ENCODE results near the gene ABCA7. TPM values are rescaled to one million over a fixed set of nuclear protein-coding genes. Genes with fewer than 3 reads are reported as not detected.
A peak's percentile ranks its signal among the peaks of the same experiment; 100 is the strongest.

ABCA7 gene
- total and polyA plus RNA-seq, 3 experiments from 2014 or later, result 14.1 to 39.5 (median 33.8) TPM

- Mint-ChIP-seq H3K27me3 (no peaks in the 10 kb centered on the region), H3K27ac (no peak overlapping the region)
Observed at GRCh38 chr19:1011831-1012333, 28.0 kb upstream of the ABCA7 start.

GRCh38 chr19:1012334-1012733, 27.6 kb upstream of the ABCA7 start:
- no peak for DNase-seq

More at GRCh38 chr19:1011831-1012333, 28.0 kb upstream of the ABCA7 start:
- H3K4me1 Mint-ChIP-seq, result peaks cover 2 to 18% (median 5%) of the 10 kb centered on the region in 3 donors
- no peaks in the 10 kb centered on the region for H3K9me3 Mint-ChIP-seq
- ChIA-PET POLR2A (no interaction called here), CTCF (no interaction called here)
- no peak for DNase-seq
- H3K4me1 ChIP-seq (ENCODE audit: insufficient read depth, low read length), result peaks cover 13% of the 10 kb centered on the region
- no peak overlapping the region for H3K4me3 Mint-ChIP-seq
- no peak overlapping the region for H3K27ac ChIP-seq (ENCODE audit: low read depth, low read length)
- no peaks in the 10 kb centered on the region for H3K36me3 ChIP-seq (ENCODE audit: insufficient read depth, low read length)
- H3K36me3 Mint-ChIP-seq, result peaks cover 0 to 36% (median 0%) of the 10 kb centered on the region in 3 donors
- no peaks in the 10 kb centered on the region for H3K27me3 ChIP-seq (ENCODE audit: insufficient read depth, low read length, poor library complexity, severe bottlenecking)
- H3K4me3 ChIP-seq (ENCODE audit: low read length), result no peak overlapping the region
- no peaks in the 10 kb centered on the region for H3K9me3 ChIP-seq (ENCODE audit: low read length)

GRCh38 chr19:1013218-1013617, 26.7 kb upstream of the ABCA7 start:
- CTCF ChIA-PET, result no interaction called here
- H3K27me3 Mint-ChIP-seq, result no peaks in the 10 kb centered on the region

More at GRCh38 chr19:1012334-1012733, 27.6 kb upstream of the ABCA7 start:
- Histone ChIP-seq H3K4me3 (ENCODE audit: low read length) (no peak overlapping the region), H3K4me1 (ENCODE audit: insufficient read depth, low read length) (peaks cover 17% of the 10 kb centered on the region), H3K9me3 (ENCODE audit: low read length) (no peaks in the 10 kb centered on the region), H3K36me3 (ENCODE audit: insufficient read depth, low read length) (no peaks in the 10 kb centered on the region), H3K27me3 (ENCODE audit: insufficient read depth, low read length, poor library complexity, severe bottlenecking) (no peaks in the 10 kb centered on the region), H3K27ac (ENCODE audit: low read depth, low read length) (no peak overlapping the region)
- CTCF ChIA-PET, result no interaction called here
- H3K27ac Mint-ChIP-seq, result no peak overlapping the region
- H3K36me3 Mint-ChIP-seq, result peaks cover 0 to 37% (median 0%) of the 10 kb centered on the region in 3 donors
- no peak overlapping the region for H3K4me3 Mint-ChIP-seq
- POLR2A ChIA-PET, result interaction anchor here (1.1 kb wide), 1 partner anchor 15 kb away, joined by 3 read pairs; no protein-coding TSS in a partner anchor
- no peaks in the 10 kb centered on the region for H3K27me3 Mint-ChIP-seq
- no peaks in the 10 kb centered on the region for H3K9me3 Mint-ChIP-seq
- peaks cover 6 to 22% (median 9%) of the 10 kb centered on the region in 3 donors for H3K4me1 Mint-ChIP-seq

GRCh38 chr19:1014161-1015060, 25.5 kb upstream of the ABCA7 start:
- H3K9me3 ChIP-seq (ENCODE audit: low read length), result no peaks in the 10 kb centered on the region
- H3K4me1 ChIP-seq (ENCODE audit: insufficient read depth, low read length), result peaks cover 38% of the 10 kb centered on the region
- CTCF ChIA-PET, result no interaction called here
- no peaks in the 10 kb centered on the region for H3K27me3 ChIP-seq (ENCODE audit: insufficient read depth, low read length, poor library complexity, severe bottlenecking)
- H3K4me3 ChIP-seq (ENCODE audit: low read length), result no peak overlapping the region
- Mint-ChIP-seq H3K27ac (peak overlapping the region in 1 of 8 donors; percentile 71), H3K27me3 (no peaks in the 10 kb centered on the region), H3K9me3 (no peaks in the 10 kb centered on the region), H3K4me1 (peaks cover 16 to 43% (median 24%) of the 10 kb centered on the region in 3 donors), H3K36me3 (peaks cover 0 to 39% (median 0%) of the 10 kb centered on the region in 3 donors), H3K4me3 (no peak overlapping the region)
- no peak overlapping the region for H3K27ac ChIP-seq (ENCODE audit: low read depth, low read length)
- POLR2A ChIA-PET, result interaction anchor here (0.6 to 1.2 kb wide), 3 partner anchors 18 to 42 kb away, joined by 3 to 5 read pairs (median 3); partner anchors contain the start of gene WDR18
- DNase-seq, result no peak
- peaks cover 5% of the 10 kb centered on the region for H3K36me3 ChIP-seq (ENCODE audit: insufficient read depth, low read length)

More at GRCh38 chr19:1013218-1013617, 26.7 kb upstream of the ABCA7 start:
- Histone ChIP-seq H3K9me3 (ENCODE audit: low read length) (no peaks in the 10 kb centered on the region), H3K4me1 (ENCODE audit: insufficient read depth, low read length) (peaks cover 26% of the 10 kb centered on the region), H3K27ac (ENCODE audit: low read depth, low read length) (no peak overlapping the region), H3K27me3 (ENCODE audit: insufficient read depth, low read length, poor library complexity, severe bottlenecking) (no peaks in the 10 kb centered on the region), H3K4me3 (ENCODE audit: low read length) (no peak overlapping the region), H3K36me3 (ENCODE audit: insufficient read depth, low read length) (peaks cover 5% of the 10 kb centered on the region)
- Mint-ChIP-seq H3K4me3 (no peak overlapping the region), H3K27ac (peak overlapping the region in 1 of 8 donors; percentile 39), H3K4me1 (peaks cover 14 to 31% (median 15%) of the 10 kb centered on the region in 3 donors), H3K9me3 (no peaks in the 10 kb centered on the region), H3K36me3 (peaks cover 0 to 38% (median 0%) of the 10 kb centered on the region in 3 donors)
- POLR2A ChIA-PET, result interaction anchor here (1.0 to 1.1 kb wide), 2 partner anchors 8 to 14 kb away, joined by 3 read pairs; partner anchors contain the start of gene RNU6-2
- no peak for DNase-seq

GRCh38 chr19:1015061-1015781, 24.7 kb upstream of the ABCA7 start:
- POLR2A ChIA-PET, result interaction anchor here (1.0 to 1.2 kb wide), 2 partner anchors 19 to 31 kb away, joined by 3 read pairs; partner anchors contain the start of gene WDR18
- no peak for DNase-seq
- CTCF ChIA-PET, result interaction anchor here (0.7 to 1.4 kb wide), 2 partner anchors 8 to 14 kb away, joined by 3 read pairs; no protein-coding TSS in a partner anchor
- H3K36me3 ChIP-seq (ENCODE audit: insufficient read depth, low read length), result peaks cover 5% of the 10 kb centered on the region
- Mint-ChIP-seq H3K9me3 (no peaks in the 10 kb centered on the region), H3K4me1 (peaks cover 18 to 51% (median 30%) of the 10 kb centered on the region in 3 donors), H3K27ac (peak overlapping the region in 4 of 8 donors; percentile 17 to 54 (median 42)), H3K36me3 (peaks cover 0 to 39% (median 0%) of the 10 kb centered on the region in 3 donors), H3K4me3 (no peak overlapping the region), H3K27me3 (no peaks in the 10 kb centered on the region)
- H3K27ac ChIP-seq (ENCODE audit: low read depth, low read length), result no peak overlapping the region
- no peaks in the 10 kb centered on the region for H3K27me3 ChIP-seq (ENCODE audit: insufficient read depth, low read length, poor library complexity, severe bottlenecking)
- H3K4me3 ChIP-seq (ENCODE audit: low read length), result no peak overlapping the region
- peaks cover 46% of the 10 kb centered on the region for H3K4me1 ChIP-seq (ENCODE audit: insufficient read depth, low read length)
- no peaks in the 10 kb centered on the region for H3K9me3 ChIP-seq (ENCODE audit: low read length)

- Histone ChIP-seq H3K36me3 (ENCODE audit: insufficient read depth, low read length) (peaks cover 5% of the 10 kb centered on the region), H3K4me1 (ENCODE audit: insufficient read depth, low read length) (peaks cover 46% of the 10 kb centered on the region), H3K27ac (ENCODE audit: low read depth, low read length) (no peak overlapping the region), H3K27me3 (ENCODE audit: insufficient read depth, low read length, poor library complexity, severe bottlenecking) (no peaks in the 10 kb centered on the region), H3K9me3 (ENCODE audit: low read length) (no peaks in the 10 kb centered on the region), H3K4me3 (ENCODE audit: low read length) (no peak overlapping the region)
- H3K4me3 Mint-ChIP-seq, result peak overlapping the region in 3 of 7 donors; percentile 44 to 81 (median 50)
- H3K27ac Mint-ChIP-seq, result peak overlapping the region in 4 of 8 donors; percentile 17 to 87 (median 60)
- H3K27me3 Mint-ChIP-seq, result peaks cover 0 to under 1% of the 10 kb centered on the region in 2 donors
- ChIA-PET POLR2A (interaction anchor here (1.5 kb wide), 1 partner anchor 14 kb away, joined by 5 read pairs; no protein-coding TSS in a partner anchor), CTCF (interaction anchor here (0.5 to 1.4 kb wide), 4 partner anchors 9 to 245 kb away, joined by 3 read pairs; no protein-coding TSS in a partner anchor)
- peaks cover 0 to 38% (median 0%) of the 10 kb centered on the region in 3 donors for H3K36me3 Mint-ChIP-seq
- no peak for DNase-seq
- H3K4me1 Mint-ChIP-seq, result peaks cover 18 to 52% (median 30%) of the 10 kb centered on the region in 3 donors
- peaks cover 0 to under 1% (median 0%) of the 10 kb centered on the region in 5 donors for H3K9me3 Mint-ChIP-seq
Observed at GRCh38 chr19:1015782-1016646, 23.9 kb upstream of the ABCA7 start.

Data from CD8-positive, alpha-beta memory T cell (primary cell).